HG02642 (cell line): Measurements from ENCODE around the gene ZNF143.
"Not testable (repeated sequence)": the region's sequence is repeated elsewhere in the genome, so short reads cannot be mapped to it uniquely, and the experiment has no call there.

Source experiments
- ATAC-seq: cut with Tn5 transposase; IDR thresholded peaks from one replicate; pipeline ENCODE4 v1.9.1; 2021; ENCODE audit warnings: mild to moderate bottlenecking; ENCODE audit not compliant: unreplicated experiment, poor library complexity

The ZNF143 gene

GRCh38 chr11:9495803-9496514 lies 35.1 kb downstream of the ZNF143 start:
- no peak for ATAC-seq

- ATAC-seq: no peak
Observed at GRCh38 chr11:9498457-9499078, 37.8 kb downstream of the ZNF143 start.

GRCh38 chr11:9506489-9507276 lies 45.9 kb downstream of the ZNF143 start:
- no peak for ATAC-seq

- no peak for ATAC-seq
Observed at GRCh38 chr11:9507277-9507580, 46.4 kb downstream of the ZNF143 start.

- no peak for ATAC-seq
Observed at GRCh38 chr11:9509041-9509440, 48.2 kb downstream of the ZNF143 start.

- ATAC-seq: no peak
Observed at GRCh38 chr11:9512370-9513019, 51.7 kb downstream of the ZNF143 start.

- not testable (repeated sequence) for ATAC-seq
Observed at GRCh38 chr11:9514576-9514975, 53.8 kb downstream of the ZNF143 start.

GRCh38 chr11:9516113-9516512 lies 55.3 kb downstream of the ZNF143 start:
- no peak for ATAC-seq

- ATAC-seq: no peak
Observed at GRCh38 chr11:9518835-9519410, 58.1 kb downstream of the ZNF143 start.

GRCh38 chr11:9524001-9524400 lies 63.2 kb downstream of the ZNF143 start:
- ATAC-seq: no peak

- ATAC-seq: no peak
Observed at GRCh38 chr11:9525116-9525515, 64.3 kb downstream of the ZNF143 start.

GRCh38 chr11:9527481-9528135 lies 66.8 kb downstream of the ZNF143 start:
- no peak for ATAC-seq

GRCh38 chr11:9528136-9528501 lies 67.3 kb downstream of the ZNF143 start:
- ATAC-seq: no peak

GRCh38 chr11:9528573-9529333 lies 67.9 kb downstream of the ZNF143 start:
- ATAC-seq: no peak

GRCh38 chr11:9529334-9529650 lies 68.5 kb downstream of the ZNF143 start:
- no peak for ATAC-seq

GRCh38 chr11:9530020-9530621 lies 69.3 kb downstream of the ZNF143 start:
- no peak for ATAC-seq

GRCh38 chr11:9530901-9531625 lies 70.3 kb downstream of the ZNF143 start:
- no peak for ATAC-seq

GRCh38 chr11:9533058-9533457 lies 72.2 kb downstream of the ZNF143 start:
- ATAC-seq: no peak
